ENCODE measurements around the gene EFS.

DNA sequence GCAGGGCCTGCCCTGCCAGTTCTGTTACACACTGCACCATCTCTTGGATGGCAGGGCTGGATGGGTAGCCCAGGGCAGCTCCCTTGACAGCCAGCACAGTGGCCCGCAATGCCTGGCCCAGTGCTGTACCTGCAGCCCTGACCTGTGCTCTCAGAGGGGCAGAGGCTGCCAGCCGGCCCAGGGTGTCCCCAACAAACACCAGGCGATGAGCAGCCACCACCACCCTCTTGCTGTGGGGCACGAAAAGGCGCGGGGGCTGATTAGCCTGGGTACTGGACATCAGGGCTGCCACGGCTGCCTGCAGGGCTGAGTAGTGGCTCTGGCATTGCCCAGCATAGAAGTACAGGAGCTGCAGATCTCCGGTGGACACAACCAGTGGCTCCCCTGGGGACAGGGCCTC, 7.7 kb downstream of the EFS start:
- TF ChIP-seq, protein P1, sequence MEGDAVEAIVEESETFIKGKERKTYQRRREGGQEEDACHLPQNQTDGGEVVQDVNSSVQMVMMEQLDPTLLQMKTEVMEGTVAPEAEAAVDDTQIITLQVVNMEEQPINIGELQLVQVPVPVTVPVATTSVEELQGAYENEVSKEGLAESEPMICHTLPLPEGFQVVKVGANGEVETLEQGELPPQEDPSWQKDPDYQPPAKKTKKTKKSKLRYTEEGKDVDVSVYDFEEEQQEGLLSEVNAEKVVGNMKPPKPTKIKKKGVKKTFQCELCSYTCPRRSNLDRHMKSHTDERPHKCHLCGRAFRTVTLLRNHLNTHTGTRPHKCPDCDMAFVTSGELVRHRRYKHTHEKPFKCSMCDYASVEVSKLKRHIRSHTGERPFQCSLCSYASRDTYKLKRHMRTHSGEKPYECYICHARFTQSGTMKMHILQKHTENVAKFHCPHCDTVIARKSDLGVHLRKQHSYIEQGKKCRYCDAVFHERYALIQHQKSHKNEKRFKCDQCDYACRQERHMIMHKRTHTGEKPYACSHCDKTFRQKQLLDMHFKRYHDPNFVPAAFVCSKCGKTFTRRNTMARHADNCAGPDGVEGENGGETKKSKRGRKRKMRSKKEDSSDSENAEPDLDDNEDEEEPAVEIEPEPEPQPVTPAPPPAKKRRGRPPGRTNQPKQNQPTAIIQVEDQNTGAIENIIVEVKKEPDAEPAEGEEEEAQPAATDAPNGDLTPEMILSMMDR (IDR thresholded peaks at IDR 0.05): no peak
- TF ChIP-seq EP300 (IDR thresholded peaks at IDR 0.05): no peak
- TF ChIP-seq POLR2A (IDR thresholded peaks at IDR 0.05): no peak
- TF ChIP-seq POLR2AphosphoS5 (IDR thresholded peaks at IDR 0.05): no peak

All from suprapubic skin (tissue), 4 donors.